ENCODE results near the gene C13orf42.

The C13orf42 gene

GRCh38 chr13:51066091-51066831 is 44.8 kb downstream of the C13orf42 start:
- DNase-seq (ENCODE audit: low read depth in 1 of 2, low spot score in 1 of 2), result no peak

GRCh38 chr13:51065372-51066090 is 45.5 kb downstream of the C13orf42 start:
- no peak for DNase-seq (ENCODE audit: low read depth in 1 of 2, low spot score in 1 of 2)

GRCh38 chr13:51064753-51065152 is 46.3 kb downstream of the C13orf42 start:
- DNase-seq (ENCODE audit: low read depth in 1 of 2, low spot score in 1 of 2), result no peak

GRCh38 chr13:51063909-51064308 is 47.2 kb downstream of the C13orf42 start:
- no peak for DNase-seq (ENCODE audit: low read depth in 1 of 2, low spot score in 1 of 2)

- no peak for DNase-seq (ENCODE audit: low read depth in 1 of 2, low spot score in 1 of 2)
Measured at GRCh38 chr13:51058461-51059167, 52.5 kb downstream of the C13orf42 start.

- DNase-seq (ENCODE audit: low read depth in 1 of 2, low spot score in 1 of 2), result no peak
Measured at GRCh38 chr13:51057906-51058305, 53.2 kb downstream of the C13orf42 start.

GRCh38 chr13:51057001-51057400 is 54.1 kb downstream of the C13orf42 start:
- DNase-seq (ENCODE audit: low read depth in 1 of 2, low spot score in 1 of 2), result no peak

GRCh38 chr13:51052581-51052980 is 58.5 kb downstream of the C13orf42 start:
- DNase-seq (ENCODE audit: low read depth in 1 of 2, low spot score in 1 of 2), result no peak

- no peak for DNase-seq (ENCODE audit: low read depth in 1 of 2, low spot score in 1 of 2)
Measured at GRCh38 chr13:51050021-51050830, 60.8 kb downstream of the C13orf42 start.

- DNase-seq (ENCODE audit: low read depth in 1 of 2, low spot score in 1 of 2), result no peak
Measured at GRCh38 chr13:51048616-51049015, 62.5 kb downstream of the C13orf42 start.

GRCh38 chr13:51048166-51048461 is 63.0 kb downstream of the C13orf42 start:
- no peak for DNase-seq (ENCODE audit: low read depth in 1 of 2, low spot score in 1 of 2)

- DNase-seq (ENCODE audit: low read depth in 1 of 2, low spot score in 1 of 2), result no peak
Measured at GRCh38 chr13:51047434-51048165, 63.5 kb downstream of the C13orf42 start.

- DNase-seq (ENCODE audit: low read depth in 1 of 2, low spot score in 1 of 2), result no peak
Measured at GRCh38 chr13:51045451-51045850, 65.6 kb downstream of the C13orf42 start.

- DNase-seq (ENCODE audit: low read depth in 1 of 2, low spot score in 1 of 2), result no peak
Measured at GRCh38 chr13:51044023-51044665, 66.9 kb downstream of the C13orf42 start.

- no peak for DNase-seq (ENCODE audit: low read depth in 1 of 2, low spot score in 1 of 2)
Measured at GRCh38 chr13:51043310-51043709, 67.8 kb downstream of the C13orf42 start.

- DNase-seq (ENCODE audit: low read depth in 1 of 2, low spot score in 1 of 2), result no peak
Measured at GRCh38 chr13:51041710-51042109, 69.4 kb downstream of the C13orf42 start.

GRCh38 chr13:51041126-51041525 is 69.9 kb downstream of the C13orf42 start:
- no peak for DNase-seq (ENCODE audit: low read depth in 1 of 2, low spot score in 1 of 2)

GRCh38 chr13:51040431-51040830 is 70.6 kb downstream of the C13orf42 start:
- no peak for DNase-seq (ENCODE audit: low read depth in 1 of 2, low spot score in 1 of 2)

GRCh38 chr13:51036418-51036817 is 74.7 kb downstream of the C13orf42 start:
- DNase-seq (ENCODE audit: low read depth in 1 of 2, low spot score in 1 of 2), result no peak

- DNase-seq (ENCODE audit: low read depth in 1 of 2, low spot score in 1 of 2), result no peak
Measured at GRCh38 chr13:51035978-51036377, 75.1 kb downstream of the C13orf42 start.

Data from stimulated activated CD4-positive, alpha-beta T cell treated with anti-CD3 and anti-CD28 coated beads, Interleukin-15, amount 100 ng/mL, for 1 hour (primary cell).